ENCODE data around the gene TECTA. TPM values are rescaled to one million over a fixed set of nuclear protein-coding genes. Genes with fewer than 3 reads are reported as not detected.
"Not testable (repeated sequence)": the region's sequence is repeated elsewhere in the genome, so short reads cannot be mapped to it uniquely, and the experiment has no call there.

The TECTA gene
- polyA plus RNA-seq, 1 donor from 2014 or later = 3.3 TPM

- no peaks in the 10 kb centered on the region for H3K79me2 ChIP-seq (replicated peaks; ENCODE audit: insufficient read depth, low read length)
- H3K9me3 ChIP-seq (ENCODE audit: low read length) = no peaks in the 10 kb centered on the region
- H3K9me2 ChIP-seq (ENCODE audit: insufficient read depth, low read length) = no peaks in the 10 kb centered on the region
- H4K20me1 ChIP-seq (ENCODE audit: insufficient read depth) = no peaks in the 10 kb centered on the region
- peak overlapping the region; percentile 62 for H3K27ac ChIP-seq (ENCODE audit: low read length)
- no peaks in the 10 kb centered on the region for H3K27me3 ChIP-seq (ENCODE audit: insufficient read depth, low read depth, low read length)
- peak overlapping the region; percentile 1 for H3K4me2 ChIP-seq (ENCODE audit: low read length)
- H2AFZ ChIP-seq (ENCODE audit: low read depth, low read length) = no peak overlapping the region
- no peaks in the 10 kb centered on the region for H3F3A ChIP-seq (ENCODE audit: insufficient read depth, low read length, poor library complexity, severe bottlenecking)
- TF ChIP-seq MXI1 (conservative IDR thresholded peaks at IDR 0.05; ENCODE audit: poor library complexity, severe bottlenecking) = peak; percentile 37
- TF ChIP-seq, protein P1, sequence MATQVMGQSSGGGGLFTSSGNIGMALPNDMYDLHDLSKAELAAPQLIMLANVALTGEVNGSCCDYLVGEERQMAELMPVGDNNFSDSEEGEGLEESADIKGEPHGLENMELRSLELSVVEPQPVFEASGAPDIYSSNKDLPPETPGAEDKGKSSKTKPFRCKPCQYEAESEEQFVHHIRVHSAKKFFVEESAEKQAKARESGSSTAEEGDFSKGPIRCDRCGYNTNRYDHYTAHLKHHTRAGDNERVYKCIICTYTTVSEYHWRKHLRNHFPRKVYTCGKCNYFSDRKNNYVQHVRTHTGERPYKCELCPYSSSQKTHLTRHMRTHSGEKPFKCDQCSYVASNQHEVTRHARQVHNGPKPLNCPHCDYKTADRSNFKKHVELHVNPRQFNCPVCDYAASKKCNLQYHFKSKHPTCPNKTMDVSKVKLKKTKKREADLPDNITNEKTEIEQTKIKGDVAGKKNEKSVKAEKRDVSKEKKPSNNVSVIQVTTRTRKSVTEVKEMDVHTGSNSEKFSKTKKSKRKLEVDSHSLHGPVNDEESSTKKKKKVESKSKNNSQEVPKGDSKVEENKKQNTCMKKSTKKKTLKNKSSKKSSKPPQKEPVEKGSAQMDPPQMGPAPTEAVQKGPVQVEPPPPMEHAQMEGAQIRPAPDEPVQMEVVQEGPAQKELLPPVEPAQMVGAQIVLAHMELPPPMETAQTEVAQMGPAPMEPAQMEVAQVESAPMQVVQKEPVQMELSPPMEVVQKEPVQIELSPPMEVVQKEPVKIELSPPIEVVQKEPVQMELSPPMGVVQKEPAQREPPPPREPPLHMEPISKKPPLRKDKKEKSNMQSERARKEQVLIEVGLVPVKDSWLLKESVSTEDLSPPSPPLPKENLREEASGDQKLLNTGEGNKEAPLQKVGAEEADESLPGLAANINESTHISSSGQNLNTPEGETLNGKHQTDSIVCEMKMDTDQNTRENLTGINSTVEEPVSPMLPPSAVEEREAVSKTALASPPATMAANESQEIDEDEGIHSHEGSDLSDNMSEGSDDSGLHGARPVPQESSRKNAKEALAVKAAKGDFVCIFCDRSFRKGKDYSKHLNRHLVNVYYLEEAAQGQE (IDR thresholded peaks at IDR 0.05; ENCODE audit: borderline replicate concordance) = no peak
- TF ChIP-seq TAF1 (IDR thresholded peaks at IDR 0.05; ENCODE audit: low read depth) = no peak
- peak; percentile 63 for TF ChIP-seq POLR2AphosphoS5 (IDR thresholded peaks at IDR 0.05)
- TF ChIP-seq, protein P2, sequence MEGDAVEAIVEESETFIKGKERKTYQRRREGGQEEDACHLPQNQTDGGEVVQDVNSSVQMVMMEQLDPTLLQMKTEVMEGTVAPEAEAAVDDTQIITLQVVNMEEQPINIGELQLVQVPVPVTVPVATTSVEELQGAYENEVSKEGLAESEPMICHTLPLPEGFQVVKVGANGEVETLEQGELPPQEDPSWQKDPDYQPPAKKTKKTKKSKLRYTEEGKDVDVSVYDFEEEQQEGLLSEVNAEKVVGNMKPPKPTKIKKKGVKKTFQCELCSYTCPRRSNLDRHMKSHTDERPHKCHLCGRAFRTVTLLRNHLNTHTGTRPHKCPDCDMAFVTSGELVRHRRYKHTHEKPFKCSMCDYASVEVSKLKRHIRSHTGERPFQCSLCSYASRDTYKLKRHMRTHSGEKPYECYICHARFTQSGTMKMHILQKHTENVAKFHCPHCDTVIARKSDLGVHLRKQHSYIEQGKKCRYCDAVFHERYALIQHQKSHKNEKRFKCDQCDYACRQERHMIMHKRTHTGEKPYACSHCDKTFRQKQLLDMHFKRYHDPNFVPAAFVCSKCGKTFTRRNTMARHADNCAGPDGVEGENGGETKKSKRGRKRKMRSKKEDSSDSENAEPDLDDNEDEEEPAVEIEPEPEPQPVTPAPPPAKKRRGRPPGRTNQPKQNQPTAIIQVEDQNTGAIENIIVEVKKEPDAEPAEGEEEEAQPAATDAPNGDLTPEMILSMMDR (IDR thresholded peaks at IDR 0.05; ENCODE audit: poor library complexity, severe bottlenecking) = no peak
- TF ChIP-seq SMC3 (conservative IDR thresholded peaks at IDR 0.05; ENCODE audit: poor library complexity) = no peak
- peak; percentile 58 for TF ChIP-seq EP300 (conservative IDR thresholded peaks at IDR 0.05; ENCODE audit: poor library complexity, severe bottlenecking)
- H3K9ac ChIP-seq (ENCODE audit: low read length) = no peak overlapping the region
- H3K4me3 ChIP-seq (ENCODE audit: low read length) = peak overlapping the region; percentile 17
- H3K36me3 ChIP-seq (ENCODE audit: insufficient read depth, low read length) = peaks cover 5% of the 10 kb centered on the region
Measured at GRCh38 chr11:121113611-121114010, 12.6 kb downstream of the TECTA start.

DNA sequence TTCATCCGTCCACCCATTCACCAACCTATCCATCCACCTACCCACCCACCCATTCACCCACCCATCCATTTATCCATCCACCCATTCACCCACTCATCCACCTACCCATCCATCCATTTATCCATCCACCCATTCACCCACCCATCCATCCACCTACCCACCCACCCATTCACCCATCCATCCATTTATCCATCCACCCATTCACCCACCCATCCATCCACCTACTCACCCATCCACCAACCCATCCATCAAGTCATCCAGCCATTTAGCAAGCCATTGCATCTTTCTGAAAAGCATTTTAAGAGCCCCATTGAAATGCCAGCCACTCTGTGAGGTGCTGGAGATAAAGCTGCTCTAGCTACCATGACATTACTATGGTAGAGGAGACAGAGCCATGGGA lies 14.0 kb downstream of the TECTA start:
- H3K79me2 ChIP-seq (replicated peaks; ENCODE audit: insufficient read depth, low read length); H3K4me2 ChIP-seq (ENCODE audit: low read length); H2AFZ ChIP-seq (ENCODE audit: low read depth, low read length); H4K20me1 ChIP-seq (ENCODE audit: insufficient read depth); H3K9me3 ChIP-seq (ENCODE audit: low read length); H3K9ac ChIP-seq (ENCODE audit: low read length); H3K27ac ChIP-seq (ENCODE audit: low read length); H3K36me3 ChIP-seq (ENCODE audit: insufficient read depth, low read length); H3F3A ChIP-seq (ENCODE audit: insufficient read depth, low read length, poor library complexity, severe bottlenecking); H3K9me2 ChIP-seq (ENCODE audit: insufficient read depth, low read length); H3K27me3 ChIP-seq (ENCODE audit: insufficient read depth, low read depth, low read length); H3K4me3 ChIP-seq (ENCODE audit: low read length): not testable (repeated sequence)

DNA sequence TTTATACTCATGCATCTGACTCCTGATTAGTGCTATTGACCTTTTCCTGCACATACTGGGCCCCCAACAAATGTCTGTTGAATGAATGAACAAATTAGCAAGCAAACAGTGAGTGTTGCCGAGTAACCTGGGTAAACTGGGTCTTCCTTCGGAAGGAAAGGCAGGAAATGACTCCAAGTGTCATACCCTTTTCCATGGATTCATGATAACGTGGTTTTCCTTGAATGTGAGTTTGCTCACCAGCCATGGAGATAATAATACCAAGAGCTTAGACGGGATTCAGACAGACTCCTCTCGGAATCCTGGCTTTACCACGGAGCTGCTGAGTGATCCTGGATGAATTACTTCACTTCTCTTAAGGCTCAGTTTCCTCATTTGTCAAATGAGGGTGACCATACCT lies 16.7 kb downstream of the TECTA start:
- Histone ChIP-seq H3F3A (ENCODE audit: insufficient read depth, low read length, poor library complexity, severe bottlenecking) (no peaks in the 10 kb centered on the region), H3K4me3 (ENCODE audit: low read length) (no peak overlapping the region), H3K79me2 (replicated peaks; ENCODE audit: insufficient read depth, low read length) (no peaks in the 10 kb centered on the region), H4K20me1 (ENCODE audit: insufficient read depth) (no peaks in the 10 kb centered on the region), H3K27ac (ENCODE audit: low read length) (no peak overlapping the region), H3K27me3 (ENCODE audit: insufficient read depth, low read depth, low read length) (no peaks in the 10 kb centered on the region), H2AFZ (ENCODE audit: low read depth, low read length) (no peak overlapping the region), H3K9ac (ENCODE audit: low read length) (no peak overlapping the region), H3K4me2 (ENCODE audit: low read length) (no peak overlapping the region), H3K9me3 (ENCODE audit: low read length) (no peaks in the 10 kb centered on the region), H3K36me3 (ENCODE audit: insufficient read depth, low read length) (peaks cover 6% of the 10 kb centered on the region), H3K9me2 (ENCODE audit: insufficient read depth, low read length) (no peaks in the 10 kb centered on the region)
- TF ChIP-seq POLR2AphosphoS5 (IDR thresholded peaks at IDR 0.05) = no peak
- TF ChIP-seq EP300 (conservative IDR thresholded peaks at IDR 0.05; ENCODE audit: poor library complexity, severe bottlenecking) = no peak
- TF ChIP-seq, protein P1 (IDR thresholded peaks at IDR 0.05; ENCODE audit: borderline replicate concordance) = no peak
- TF ChIP-seq, protein P2 (IDR thresholded peaks at IDR 0.05; ENCODE audit: poor library complexity, severe bottlenecking) = no peak
- no peak for TF ChIP-seq MXI1 (conservative IDR thresholded peaks at IDR 0.05; ENCODE audit: poor library complexity, severe bottlenecking)
